Smooth muscle cell of the pulmonary artery (primary cell): Measurements from ENCODE around the gene HSPG2. TPM values are rescaled to one million over a fixed set of nuclear protein-coding genes. Genes with fewer than 3 reads are reported as not detected.

Experiments used
- total RNA-seq: library from RNA; depleted of rRNA; stranded (reverse); fragments of >200 nt; gene quantifications from 2 replicates; pipeline ENCODE4 v1.2.3, GENCODE V29; 2014

The HSPG2 gene
- 659 and 1,078 TPM in 2 replicates for total RNA-seq

DNA sequence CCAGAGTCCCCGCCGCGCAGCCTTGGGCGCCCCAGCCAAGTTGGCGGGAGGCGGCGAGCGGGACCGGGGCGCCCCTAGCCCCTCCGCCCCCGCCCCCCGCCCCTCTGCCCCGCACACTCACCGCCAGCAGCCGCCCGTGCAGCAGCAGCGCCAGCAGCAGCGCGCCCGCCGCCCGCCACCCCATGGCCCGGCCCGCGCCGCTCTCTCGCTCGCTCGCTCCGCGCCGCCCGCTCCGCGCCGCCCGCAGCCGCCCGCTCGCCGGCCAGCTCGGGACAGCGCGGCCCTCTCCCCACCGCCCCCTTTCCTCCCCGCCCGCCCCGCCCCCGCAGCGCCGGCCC is at the start of gene HSPG2:
Gene HSPG2, minus strand, starts transcription at position 277 of the 338 bp plus-strand sequence. Its CDS starts 93 bp downstream, at position 184.

DNA sequence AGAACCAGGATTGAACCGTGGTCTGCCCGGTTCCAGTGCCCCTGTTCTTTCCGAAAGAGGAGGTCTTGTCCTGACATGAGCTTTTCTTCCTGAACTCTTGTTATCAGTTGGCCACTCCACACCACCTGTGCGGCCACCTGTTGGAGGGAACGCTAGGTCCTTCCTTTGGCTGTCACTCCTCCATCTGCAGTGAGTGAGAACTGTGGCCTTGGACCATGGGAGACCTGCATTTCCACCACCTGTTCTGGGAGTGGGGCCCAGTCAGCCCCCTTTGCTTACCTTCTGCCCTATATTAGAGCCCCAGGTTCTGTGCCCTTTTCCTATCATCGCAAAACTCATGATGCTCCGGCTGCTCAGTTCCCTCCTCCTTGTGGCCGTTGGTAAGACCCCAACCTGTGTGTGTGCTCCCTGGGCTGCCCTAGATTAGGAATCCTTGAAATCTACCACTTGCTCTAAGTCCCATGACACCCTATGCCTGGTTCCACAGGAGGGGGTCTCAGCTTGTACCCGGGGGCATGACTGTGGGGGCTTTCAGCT is 39.7 kb upstream of the HSPG2 start, which contains the start of gene CELA3B:
Gene CELA3B, plus strand, starts transcription at position 320 of the 537 bp plus-strand sequence. Its CDS starts 18 bp downstream, at position 338.

DNA sequence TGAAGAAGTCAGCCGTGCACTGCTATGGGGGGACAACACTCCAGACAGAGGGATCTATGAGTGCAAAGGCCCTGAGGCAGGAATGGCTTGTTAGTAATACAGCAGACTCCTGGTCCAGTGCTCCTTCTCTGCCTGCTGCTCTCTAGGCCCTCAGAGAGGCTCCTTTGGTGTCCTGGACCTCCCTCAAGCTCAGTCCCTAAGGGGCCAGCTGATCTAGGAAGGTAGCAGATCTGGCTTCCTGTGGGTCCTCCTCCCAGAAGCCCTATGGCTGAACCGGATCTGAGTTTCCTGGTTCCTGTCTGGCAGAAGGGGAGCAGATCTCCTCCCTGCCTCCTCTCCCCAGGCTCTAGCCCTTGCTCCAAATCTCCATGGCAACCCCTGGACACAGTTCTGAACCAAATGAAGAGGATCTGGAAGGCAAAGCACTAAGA is 125.2 kb downstream of the HSPG2 start, which contains the start of gene LDLRAD2:
Gene LDLRAD2, plus strand, starts transcription at position 391 of the 431 bp plus-strand sequence. CDS start 187 bp downstream, outside the sequence.

DNA sequence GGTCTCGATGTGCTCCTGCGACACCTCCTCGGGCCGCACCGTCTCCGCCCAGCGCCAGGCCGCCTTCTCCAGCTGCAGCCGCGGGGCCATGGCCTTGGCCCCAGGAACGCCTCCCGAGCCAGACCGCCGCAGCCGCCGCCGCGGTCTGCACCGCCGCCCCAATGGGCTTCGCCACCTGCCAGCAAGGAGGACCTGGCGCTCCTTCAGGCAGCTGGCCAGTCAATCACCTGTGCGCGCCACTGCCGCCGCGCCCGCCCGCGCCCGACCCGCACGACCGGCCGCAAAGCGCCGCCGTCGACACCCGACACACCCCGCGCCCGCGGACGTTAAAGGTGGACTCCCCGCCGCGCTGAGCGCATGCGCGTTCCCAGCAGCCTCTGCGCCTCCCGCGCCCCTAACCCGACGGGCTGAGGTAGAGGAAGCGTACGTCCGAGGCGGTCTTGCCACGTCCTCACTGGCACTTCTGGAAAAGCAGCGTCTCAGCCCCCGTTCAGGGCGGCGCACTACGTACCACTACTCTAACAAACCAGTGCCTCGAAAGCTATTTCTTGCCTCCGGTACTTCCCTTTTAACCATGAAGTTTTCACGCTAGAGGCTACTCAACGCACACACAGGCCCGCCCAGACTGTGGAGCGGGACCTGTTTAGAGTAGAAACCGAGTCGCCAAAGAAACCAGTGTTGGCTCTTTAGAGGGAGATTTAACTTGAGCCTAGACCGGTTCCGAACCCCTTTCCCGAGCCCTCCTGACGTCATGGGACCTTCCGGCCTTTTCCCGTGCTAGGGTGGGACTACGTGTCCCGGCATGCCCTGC is 154.0 kb downstream of the HSPG2 start, which contains the start of gene USP48:
Gene USP48, minus strand, starts transcription at position 282 of the 811 bp plus-strand sequence. Its CDS starts 192 bp downstream, at position 90.

Other genes starting within 250 kb of the HSPG2 start
- gene USP48, start 154.2 kb downstream of the HSPG2 start, total RNA-seq: 46.3 and 48.4 TPM in 2 replicates
- gene LDLRAD2, start 125.0 kb downstream of the HSPG2 start, total RNA-seq: 0.13 TPM in 1 of 2 replicates, not detected in the other
- not detected in 2 replicates for gene CELA3B, start 39.7 kb upstream of the HSPG2 start, total RNA-seq
- gene CELA3A, start 64.3 kb upstream of the HSPG2 start, total RNA-seq: not detected in 2 replicates
- gene CDC42, start 115.4 kb upstream of the HSPG2 start, total RNA-seq: 209 and 250 TPM in 2 replicates
- gene WNT4, start 205.8 kb upstream of the HSPG2 start, total RNA-seq: not detected in 2 replicates